Tibial nerve (tissue), 4 donors: ENCODE data around the gene LY86.
"Not testable (repeated sequence)": the region's sequence is repeated elsewhere in the genome, so short reads cannot be mapped to it uniquely, and the experiment has no call there.

ENCODE experiments used
- CTCF ChIP-seq, 5 experiments: fragments of 200-600 bp in 3 of 5; fragments of 450-650 bp in 2 of 5; sonication (generic) in 3 of 5; IDR thresholded peaks; one replicate each; pipeline ENCODE4 v1.5.1; 2016 to 2019; ENCODE audit warnings: antibody characterized with exemption in 5 of 5, mild to moderate bottlenecking in 3 of 5, moderate library complexity in 2 of 5
- EP300 ChIP-seq, 2 donors: sonication (generic); formaldehyde crosslinking; IDR thresholded peaks; one replicate each; pipeline ENCODE4 v1.6.1; 2017; ENCODE audit warnings: antibody characterized with exemption in 2 of 2, mild to moderate bottlenecking in 1 of 2
- POLR2A ChIP-seq, 2 donors: fragments of 450-650 bp; IDR thresholded peaks; one replicate each; pipeline ENCODE4 v1.6.1; 2017; ENCODE audit warnings: antibody characterized with exemption in 2 of 2, mild to moderate bottlenecking in 2 of 2, moderate library complexity in 2 of 2

GRCh38 chr6:6606391-6607030, 18.0 kb downstream of the LY86 start:
- not testable (repeated sequence) for TF ChIP-seq CTCF, POLR2A, EP300 (IDR thresholded peaks at IDR 0.05)
